Measurements from ENCODE around the gene KLHL34. TPM values are rescaled to one million over a fixed set of nuclear protein-coding genes. Genes with fewer than 3 reads are reported as not detected.

The KLHL34 gene
- total and polyA plus RNA-seq, 4 donors: 0.03 to 0.06 TPM; not detected in 2

GRCh38 chrX:21612154-21612553, 46.0 kb downstream of the KLHL34 start:
- 61 to 85% methylated on average over 5 of the region's 5 CpGs for WGBS, 2 donors
- H3K9me3 ChIP-seq (ENCODE audit: control insufficient read depth in 4 of 4, insufficient read depth in 3 of 4, low read length in 3 of 4): no peaks in the 10 kb centered on the region
- TF ChIP-seq CTCF (IDR thresholded peaks at IDR 0.05; ENCODE audit: control extremely low read depth, extremely low read depth): no peak

GRCh38 chrX:21610168-21610567, 48.0 kb downstream of the KLHL34 start:
- H3K9me3 ChIP-seq (ENCODE audit: control insufficient read depth in 4 of 4, insufficient read depth in 3 of 4, low read length in 3 of 4): no peaks in the 10 kb centered on the region
- H3K4me1 ChIP-seq (ENCODE audit: control insufficient read depth in 5 of 5, insufficient read depth in 5 of 5, low read length in 5 of 5): peaks cover 0 to 8% (median 0%) of the 10 kb centered on the region in 5 donors
- WGBS, 2 donors: 99 to 100% methylated on average over 1 of the region's 1 CpG
- no peak overlapping the region for H3K4me3 ChIP-seq
- ATAC-seq (ENCODE audit: insufficient read depth, low FRiP score) (no peak), DNase-seq (no peak)
- no peak overlapping the region for H3K27ac ChIP-seq (ENCODE audit: low read depth in 1 of 2, low read length in 1 of 2)
- H3K9ac ChIP-seq (ENCODE audit: insufficient read depth in 1 of 2, low read length in 2 of 2): no peak overlapping the region
- no peak for TF ChIP-seq CTCF (IDR thresholded peaks at IDR 0.05; ENCODE audit: control extremely low read depth, extremely low read depth)
- no peaks in the 10 kb centered on the region for H3K36me3 ChIP-seq (ENCODE audit: control insufficient read depth in 4 of 4, insufficient read depth in 4 of 4, low read length in 4 of 4)
- peaks cover 0 to 32% (median 9%) of the 10 kb centered on the region in 3 donors for H3K27me3 ChIP-seq (ENCODE audit: control insufficient read depth in 3 of 3, insufficient read depth in 3 of 3, low read length in 2 of 3)

More at GRCh38 chrX:21612154-21612553, 46.0 kb downstream of the KLHL34 start:
- no peak overlapping the region for H3K4me3 ChIP-seq
- H3K27ac ChIP-seq (ENCODE audit: low read depth in 1 of 2, low read length in 1 of 2): no peak overlapping the region
- no peak overlapping the region for H3K9ac ChIP-seq (ENCODE audit: insufficient read depth in 1 of 2, low read length in 2 of 2)
- ATAC-seq (ENCODE audit: insufficient read depth, low FRiP score) (no peak), DNase-seq (no peak)
- H3K36me3 ChIP-seq (ENCODE audit: control insufficient read depth in 4 of 4, insufficient read depth in 4 of 4, low read length in 4 of 4): no peaks in the 10 kb centered on the region
- H3K4me1 ChIP-seq (ENCODE audit: control insufficient read depth in 5 of 5, insufficient read depth in 5 of 5, low read length in 5 of 5): no peaks in the 10 kb centered on the region
- H3K27me3 ChIP-seq (ENCODE audit: control insufficient read depth in 3 of 3, insufficient read depth in 3 of 3, low read length in 2 of 3): peaks cover 0 to 29% (median 11%) of the 10 kb centered on the region in 3 donors

- no peaks in the 10 kb centered on the region for H3K36me3 ChIP-seq (ENCODE audit: control insufficient read depth in 4 of 4, insufficient read depth in 4 of 4, low read length in 4 of 4)
- no peak overlapping the region for H3K4me3 ChIP-seq
- H3K27me3 ChIP-seq (ENCODE audit: control insufficient read depth in 3 of 3, insufficient read depth in 3 of 3, low read length in 2 of 3): peaks cover 0 to 14% (median 10%) of the 10 kb centered on the region in 3 donors
- no peak overlapping the region for H3K27ac ChIP-seq (ENCODE audit: low read depth in 1 of 2, low read length in 1 of 2)
- no peaks in the 10 kb centered on the region for H3K9me3 ChIP-seq (ENCODE audit: control insufficient read depth in 4 of 4, insufficient read depth in 3 of 4, low read length in 3 of 4)
- ATAC-seq (ENCODE audit: insufficient read depth, low FRiP score) (no peak), DNase-seq (peak; percentile 53 to 88 (median 85))
- peaks cover 0 to 8% (median 0%) of the 10 kb centered on the region in 5 donors for H3K4me1 ChIP-seq (ENCODE audit: control insufficient read depth in 5 of 5, insufficient read depth in 5 of 5, low read length in 5 of 5)
- H3K9ac ChIP-seq (ENCODE audit: insufficient read depth in 1 of 2, low read length in 2 of 2): no peak overlapping the region
- TF ChIP-seq CTCF (IDR thresholded peaks at IDR 0.05; ENCODE audit: control extremely low read depth, extremely low read depth): no peak
Measured at GRCh38 chrX:21606002-21606401, 52.1 kb downstream of the KLHL34 start.

Other genes with a start within 250 kb of the KLHL34 start
- 1 to 10 TPM in 1 of 2 donors, not detected in 1; 2.3 TPM for gene SMPX, start 99.8 kb upstream of the KLHL34 start, total RNA-seq
- under 1 TPM in 1 of 2 donors, not detected in 1; 0.08 TPM for gene SMPX, start 99.8 kb upstream of the KLHL34 start, polyA plus RNA-seq
- 10 to 100 TPM; 13.7 to 21.7 TPM for gene MBTPS2, start 181.3 kb upstream of the KLHL34 start, total RNA-seq
- gene MBTPS2, start 181.3 kb upstream of the KLHL34 start, polyA plus RNA-seq: 1 to 10 TPM; 2.0 to 7.1 TPM
- gene YY2, start 197.7 kb upstream of the KLHL34 start, total RNA-seq: 1 to 10 TPM; 2.0 to 4.1 TPM
- under 1 TPM; 0.77 to 0.91 TPM for gene YY2, start 197.7 kb upstream of the KLHL34 start, polyA plus RNA-seq